Uterus (tissue), 2 donors: ENCODE data around the gene KCNS3.

Source experiments
- CTCF ChIP-seq, 4 experiments: fragments of 200-600 bp in 2 of 4; fragments of 450-650 bp in 2 of 4; sonication (generic) in 2 of 4; IDR thresholded peaks; one replicate each; pipeline ENCODE4 v1.5.1; 2016 to 2019; ENCODE audit warnings: antibody characterized with exemption in 4 of 4, mild to moderate bottlenecking in 2 of 4, moderate library complexity in 1 of 4
- POLR2A ChIP-seq, 2 donors: fragments of 450-650 bp; IDR thresholded peaks; one replicate each; pipeline ENCODE4 v1.6.1; 2016; ENCODE audit warnings: antibody characterized with exemption in 2 of 2, mild to moderate bottlenecking in 1 of 2, moderate library complexity in 1 of 2

- no peak for TF ChIP-seq CTCF (IDR thresholded peaks at IDR 0.05)
- no peak for TF ChIP-seq POLR2A (IDR thresholded peaks at IDR 0.05)
Measured at GRCh38 chr2:17947113-17947512, 68.6 kb downstream of the KCNS3 start.
